HG02763 (cell line): Measurements from ENCODE around the gene PLXNA3.
A peak's percentile ranks its signal among the peaks of the same experiment; 100 is the strongest.

ENCODE experiments used
- ATAC-seq: cut with Tn5 transposase; IDR thresholded peaks from one replicate; pipeline ENCODE4 v1.9.1; 2021; ENCODE audit warnings: mild to moderate bottlenecking, moderate library complexity; ENCODE audit not compliant: unreplicated experiment

PLXNA3 gene

DNA sequence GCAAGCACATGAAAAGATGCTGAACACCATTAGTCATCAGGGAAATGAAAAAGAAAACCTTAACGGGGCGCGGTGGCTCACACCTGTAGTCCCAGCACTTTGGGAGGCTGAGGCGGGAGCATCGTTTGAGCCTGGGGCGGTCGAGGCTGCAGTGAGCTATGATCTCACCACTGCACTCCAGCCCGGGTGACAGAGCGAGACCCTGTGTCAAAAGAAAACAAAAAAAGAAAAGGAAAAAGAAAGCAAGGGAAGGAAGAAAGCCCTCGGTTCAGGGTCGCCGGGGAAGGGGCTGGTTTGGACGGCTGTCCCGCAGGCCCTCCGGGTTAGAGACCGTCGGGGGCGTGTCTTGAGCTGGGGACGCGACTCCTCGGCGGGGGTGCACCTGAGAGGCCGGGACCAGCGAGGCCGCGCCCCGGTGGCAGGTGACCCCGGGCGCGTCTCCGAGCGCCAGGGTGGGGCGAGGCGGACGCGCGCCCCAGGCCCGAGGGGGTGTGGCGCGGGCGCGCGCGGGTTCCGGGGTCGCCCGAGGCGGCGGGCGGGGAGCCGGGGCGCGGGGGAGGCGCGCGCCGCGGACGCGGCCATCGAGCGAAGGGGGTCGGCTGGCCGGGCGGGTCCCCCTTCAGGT is 478 bp upstream of the PLXNA3 start:
- peak; percentile 43 for ATAC-seq

DNA sequence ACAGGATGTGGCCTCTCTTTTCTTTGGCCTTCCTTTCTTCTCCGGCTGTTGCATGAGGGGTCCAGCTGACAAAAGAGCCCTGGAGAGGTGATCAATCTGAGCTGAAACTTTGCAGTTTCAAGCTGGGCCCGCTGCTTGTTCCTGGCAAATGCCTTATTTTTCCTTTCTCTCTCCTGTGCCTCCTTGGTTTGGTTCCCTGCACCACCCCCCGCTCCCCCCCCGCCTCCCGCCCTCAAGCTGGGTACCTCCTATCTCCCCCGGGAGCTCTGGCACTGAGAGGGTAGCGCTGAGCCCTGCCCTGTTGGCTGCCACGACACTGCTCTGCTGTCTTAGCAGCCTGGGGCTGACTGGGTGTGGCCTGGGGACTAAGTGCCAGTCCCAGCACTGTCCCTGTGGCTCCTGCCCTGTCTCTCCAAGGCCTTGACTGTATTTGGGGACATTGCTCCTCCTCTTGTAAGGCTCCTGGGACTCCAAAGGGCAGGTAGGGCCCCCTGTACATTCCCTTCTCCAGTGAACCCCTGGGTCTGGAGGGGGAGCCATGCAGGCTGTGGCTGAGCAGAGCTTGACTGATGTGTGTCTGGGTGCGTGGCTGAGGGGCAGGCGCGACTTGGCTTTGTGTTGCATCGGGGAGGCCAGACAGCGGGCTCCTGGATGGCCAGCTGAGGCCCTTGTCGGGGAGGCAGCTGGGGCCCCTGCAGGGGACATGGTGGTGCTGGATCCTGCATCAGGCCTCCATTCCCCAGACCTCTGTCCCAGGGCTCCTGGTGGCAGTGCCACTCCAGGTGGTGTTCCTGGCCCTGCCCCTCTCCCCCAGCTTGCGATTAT is 1.1 kb downstream of the PLXNA3 start:
- ATAC-seq = no peak

DNA sequence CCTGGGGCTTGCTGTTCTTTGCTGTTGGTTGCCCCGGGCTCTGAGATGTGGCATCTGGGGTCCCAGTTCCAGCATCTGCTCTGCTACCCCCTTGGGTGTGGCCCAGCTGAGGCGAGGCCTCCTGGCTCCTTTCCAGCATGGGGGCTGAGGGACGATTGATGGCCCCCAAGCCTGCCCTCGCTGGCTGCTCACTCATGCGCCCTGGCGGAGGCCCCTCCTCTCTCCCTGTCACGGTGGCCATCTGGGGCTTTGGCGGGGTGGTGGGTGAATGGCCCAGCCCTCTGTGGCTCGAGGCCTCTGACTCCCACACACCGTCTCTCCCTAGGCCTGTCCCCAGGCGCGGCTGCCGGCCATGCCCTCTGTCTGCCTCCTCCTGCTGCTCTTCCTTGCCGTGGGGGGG is 1.8 kb downstream of the PLXNA3 start:
- no peak for ATAC-seq

DNA sequence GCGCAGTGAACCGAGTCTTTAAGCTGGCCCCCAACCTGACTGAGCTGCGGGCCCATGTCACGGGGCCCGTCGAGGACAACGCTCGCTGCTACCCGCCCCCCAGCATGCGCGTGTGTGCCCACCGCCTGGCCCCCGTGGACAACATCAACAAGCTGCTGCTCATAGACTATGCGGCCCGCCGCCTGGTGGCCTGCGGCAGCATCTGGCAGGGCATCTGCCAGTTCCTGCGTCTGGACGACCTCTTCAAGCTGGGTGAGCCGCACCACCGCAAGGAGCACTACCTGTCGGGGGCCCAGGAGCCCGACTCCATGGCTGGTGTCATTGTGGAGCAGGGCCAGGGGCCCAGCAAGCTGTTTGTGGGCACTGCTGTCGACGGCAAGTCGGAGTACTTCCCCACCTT is 2.2 kb downstream of the PLXNA3 start:
- ATAC-seq = no peak

DNA sequence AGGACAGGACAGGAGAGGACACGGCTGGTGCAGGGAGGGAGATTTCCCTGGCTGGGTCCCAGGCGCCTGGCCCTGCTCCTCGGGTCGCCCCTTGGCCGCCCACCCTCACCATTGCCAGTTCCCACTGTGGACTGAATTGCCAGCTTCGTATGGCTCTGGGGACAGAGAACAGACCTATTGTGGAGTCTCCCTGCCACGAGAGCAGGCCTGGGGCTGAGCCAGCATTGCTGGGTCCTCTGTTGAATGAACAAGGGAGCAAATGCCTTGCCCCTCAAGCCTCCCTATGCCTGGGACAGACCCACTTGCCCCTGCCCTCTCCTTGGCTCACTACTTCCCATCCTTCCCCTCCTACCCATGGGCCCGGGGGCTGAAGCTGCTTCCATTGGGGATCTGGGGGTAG is 4.3 kb downstream of the PLXNA3 start:
- ATAC-seq = no peak

DNA sequence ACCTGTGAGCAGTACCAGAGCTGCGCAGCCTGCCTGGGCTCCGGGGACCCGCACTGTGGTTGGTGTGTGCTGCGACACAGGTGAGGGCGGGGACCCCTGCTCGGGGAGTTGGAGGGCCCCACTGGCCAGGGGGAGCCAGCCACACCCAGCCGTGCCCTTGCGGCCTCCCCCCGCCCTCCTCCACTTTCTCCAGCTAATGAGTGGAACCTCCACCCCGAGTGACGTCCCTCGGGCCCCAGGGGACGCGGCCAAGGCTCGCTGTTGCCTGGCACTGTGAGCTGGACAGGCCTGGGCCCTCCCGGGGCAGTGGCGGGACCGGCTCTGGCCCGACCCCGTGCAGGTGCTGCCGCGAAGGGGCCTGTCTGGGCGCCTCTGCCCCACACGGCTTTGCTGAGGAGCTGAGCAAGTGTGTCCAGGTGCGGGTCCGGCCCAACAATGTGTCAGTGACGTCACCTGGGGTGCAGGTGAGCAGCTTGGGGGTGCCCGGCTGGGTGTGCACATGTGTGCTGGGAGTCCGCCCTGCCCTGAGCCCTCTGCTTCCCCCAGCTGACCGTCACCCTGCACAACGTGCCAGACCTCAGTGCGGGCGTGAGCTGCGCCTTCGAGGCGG is 5.6 kb downstream of the PLXNA3 start:
- ATAC-seq = no peak

DNA sequence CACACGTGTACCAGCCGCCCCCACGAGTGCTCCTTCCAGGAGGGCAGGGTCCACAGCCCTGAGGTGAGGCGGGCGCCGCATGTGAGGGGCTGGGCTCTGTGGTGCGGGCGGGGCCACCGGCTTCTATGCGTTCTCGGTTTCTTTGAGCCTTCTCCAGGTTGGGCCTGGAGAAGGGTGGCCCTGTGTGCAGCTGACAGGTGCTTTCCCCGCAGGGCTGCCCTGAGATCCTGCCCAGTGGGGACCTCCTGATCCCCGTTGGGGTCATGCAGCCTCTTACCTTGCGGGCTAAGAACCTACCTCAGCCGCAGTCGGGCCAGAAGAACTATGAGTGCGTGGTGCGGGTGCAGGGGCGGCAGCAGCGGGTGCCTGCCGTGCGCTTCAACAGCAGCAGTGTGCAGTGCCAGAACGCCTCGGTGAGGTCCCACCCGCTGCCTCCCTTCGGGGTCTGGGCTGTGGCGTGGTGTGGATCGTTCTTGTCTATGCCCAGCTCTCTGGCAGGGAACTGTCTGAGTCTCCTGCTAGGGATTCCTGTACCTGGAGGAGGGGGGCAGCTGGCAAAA is 6.8 kb downstream of the PLXNA3 start:
- ATAC-seq = no peak

DNA sequence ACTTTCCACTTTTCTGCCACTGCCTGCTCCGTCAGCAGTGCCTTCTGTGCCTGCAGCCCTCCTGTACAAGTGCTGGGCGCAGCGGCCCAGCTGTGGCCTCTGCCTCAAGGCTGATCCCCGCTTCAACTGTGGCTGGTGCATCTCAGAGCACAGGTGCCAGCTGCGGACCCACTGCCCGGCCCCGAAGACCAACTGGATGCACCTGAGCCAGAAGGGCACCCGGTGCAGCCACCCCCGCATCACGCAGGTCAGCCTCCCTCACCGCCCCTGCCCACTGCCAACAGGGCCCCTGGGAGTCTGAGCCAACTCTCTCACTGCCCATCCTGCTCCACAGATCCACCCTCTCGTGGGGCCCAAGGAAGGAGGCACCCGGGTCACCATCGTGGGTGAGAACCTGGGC is 7.5 kb downstream of the PLXNA3 start:
- no peak for ATAC-seq

DNA sequence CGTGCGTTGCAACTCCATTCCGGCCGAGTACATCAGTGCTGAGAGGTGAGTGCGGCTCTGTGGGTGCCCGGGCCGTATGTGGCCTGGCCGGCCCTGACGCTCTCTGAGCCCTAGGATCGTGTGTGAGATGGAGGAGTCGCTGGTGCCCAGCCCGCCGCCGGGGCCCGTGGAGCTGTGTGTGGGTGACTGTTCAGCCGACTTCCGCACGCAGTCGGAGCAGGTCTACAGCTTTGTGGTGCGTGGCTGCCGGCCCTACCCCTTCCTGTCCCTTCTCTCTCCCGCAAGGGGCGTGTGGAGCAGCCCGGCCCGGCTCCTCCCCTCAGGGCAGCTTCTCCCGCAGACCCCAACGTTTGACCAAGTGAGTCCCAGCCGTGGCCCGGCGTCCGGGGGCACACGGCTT is 8.0 kb downstream of the PLXNA3 start:
- ATAC-seq = no peak

DNA sequence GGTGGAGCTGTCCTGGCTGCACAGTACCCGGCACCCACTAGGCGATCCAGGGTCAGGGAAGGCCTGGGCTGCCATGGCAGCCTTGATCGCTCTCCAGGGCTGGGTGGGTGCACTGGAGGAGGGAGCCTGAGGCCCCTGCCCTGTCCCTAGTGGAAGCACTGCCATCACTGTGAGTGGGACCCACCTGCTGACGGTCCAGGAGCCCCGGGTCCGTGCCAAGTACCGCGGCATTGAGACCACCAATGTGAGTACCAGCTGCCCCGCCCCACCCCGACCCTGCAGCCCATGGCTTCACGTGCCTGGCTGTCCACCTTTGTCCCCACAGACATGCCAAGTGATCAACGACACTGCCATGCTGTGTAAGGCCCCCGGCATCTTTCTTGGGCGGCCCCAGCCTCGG is 8.8 kb downstream of the PLXNA3 start:
- no peak for ATAC-seq

DNA sequence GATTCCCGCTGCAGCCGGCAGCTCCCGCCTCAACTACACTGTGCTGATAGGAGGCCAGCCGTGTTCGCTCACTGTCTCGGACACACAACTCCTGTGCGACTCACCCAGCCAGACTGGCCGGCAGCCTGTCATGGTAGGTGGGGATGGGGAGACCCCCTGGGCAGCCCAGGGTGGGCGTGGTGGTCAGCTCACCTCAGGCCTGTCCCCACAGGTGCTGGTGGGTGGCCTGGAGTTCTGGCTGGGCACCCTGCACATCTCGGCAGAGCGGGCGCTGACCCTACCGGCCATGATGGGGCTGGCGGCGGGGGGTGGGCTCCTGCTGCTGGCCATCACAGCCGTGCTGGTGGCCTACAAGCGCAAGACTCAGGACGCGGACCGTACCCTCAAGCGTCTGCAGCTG is 9.5 kb downstream of the PLXNA3 start:
- no peak for ATAC-seq

DNA sequence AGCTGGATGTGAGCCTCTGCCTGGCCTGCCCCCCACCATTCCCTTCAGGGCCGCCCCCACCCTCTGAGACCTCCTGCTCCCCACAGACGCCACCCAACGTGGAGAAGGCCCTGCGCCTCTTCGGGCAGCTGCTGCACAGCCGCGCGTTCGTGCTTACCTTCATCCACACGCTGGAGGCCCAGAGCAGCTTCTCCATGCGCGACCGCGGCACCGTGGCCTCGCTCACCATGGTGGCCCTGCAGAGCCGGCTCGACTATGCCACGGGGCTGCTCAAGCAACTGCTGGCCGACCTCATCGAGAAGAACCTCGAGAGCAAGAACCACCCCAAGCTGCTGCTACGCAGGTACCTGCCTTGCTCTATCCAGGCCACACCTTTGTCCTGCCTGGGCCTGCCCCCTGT is 10.1 kb downstream of the PLXNA3 start:
- ATAC-seq = no peak

DNA sequence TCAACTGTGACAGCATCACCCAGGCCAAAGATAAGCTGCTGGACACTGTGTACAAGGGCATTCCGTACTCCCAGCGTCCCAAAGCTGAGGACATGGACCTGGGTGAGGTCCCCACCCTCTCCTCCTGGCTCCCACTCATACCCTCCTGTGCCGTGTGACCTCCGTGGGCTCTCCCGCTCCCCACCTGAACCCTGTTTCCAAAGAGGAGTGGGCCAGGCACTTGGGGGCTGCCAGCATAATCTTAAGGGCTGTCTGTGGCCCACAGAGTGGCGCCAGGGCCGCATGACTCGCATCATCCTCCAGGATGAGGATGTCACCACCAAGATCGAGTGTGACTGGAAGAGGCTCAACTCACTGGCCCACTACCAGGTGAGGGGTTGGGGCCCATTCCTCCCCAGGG is 11.0 kb downstream of the PLXNA3 start:
- ATAC-seq = no peak

DNA sequence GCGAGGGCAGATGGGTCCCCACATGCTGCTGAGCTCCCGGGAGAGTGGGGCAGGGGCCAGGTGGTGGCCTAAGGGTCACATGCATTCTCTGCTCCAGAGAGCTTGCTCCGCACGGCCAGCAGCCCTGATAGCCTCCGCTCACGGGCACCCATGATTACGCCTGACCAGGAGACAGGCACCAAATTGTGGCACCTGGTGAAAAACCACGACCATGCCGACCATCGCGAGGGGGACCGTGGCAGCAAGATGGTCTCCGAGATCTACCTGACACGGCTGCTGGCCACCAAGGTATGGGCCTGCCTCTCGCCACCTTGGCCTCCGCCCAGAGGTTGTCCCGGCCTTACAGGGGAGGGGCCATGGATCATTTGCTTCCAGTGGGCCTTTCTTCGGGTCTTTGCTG is 11.8 kb downstream of the PLXNA3 start:
- no peak for ATAC-seq

DNA sequence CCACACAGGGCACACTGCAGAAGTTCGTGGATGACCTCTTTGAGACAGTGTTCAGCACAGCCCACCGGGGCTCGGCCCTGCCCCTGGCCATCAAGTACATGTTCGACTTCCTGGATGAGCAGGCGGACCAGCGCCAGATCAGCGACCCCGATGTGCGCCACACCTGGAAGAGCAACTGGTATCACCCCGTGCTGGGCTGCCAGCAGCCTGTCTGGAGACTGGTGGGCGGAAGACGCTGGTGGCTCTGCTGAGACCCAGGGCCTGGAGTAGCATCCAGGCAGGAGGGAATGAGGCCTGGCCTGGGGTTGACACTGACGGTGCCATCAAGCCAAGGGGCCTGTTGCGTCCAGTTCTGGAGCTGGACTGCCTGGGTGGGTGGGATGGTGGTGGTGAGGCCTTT is 12.4 kb downstream of the PLXNA3 start:
- no peak for ATAC-seq

DNA sequence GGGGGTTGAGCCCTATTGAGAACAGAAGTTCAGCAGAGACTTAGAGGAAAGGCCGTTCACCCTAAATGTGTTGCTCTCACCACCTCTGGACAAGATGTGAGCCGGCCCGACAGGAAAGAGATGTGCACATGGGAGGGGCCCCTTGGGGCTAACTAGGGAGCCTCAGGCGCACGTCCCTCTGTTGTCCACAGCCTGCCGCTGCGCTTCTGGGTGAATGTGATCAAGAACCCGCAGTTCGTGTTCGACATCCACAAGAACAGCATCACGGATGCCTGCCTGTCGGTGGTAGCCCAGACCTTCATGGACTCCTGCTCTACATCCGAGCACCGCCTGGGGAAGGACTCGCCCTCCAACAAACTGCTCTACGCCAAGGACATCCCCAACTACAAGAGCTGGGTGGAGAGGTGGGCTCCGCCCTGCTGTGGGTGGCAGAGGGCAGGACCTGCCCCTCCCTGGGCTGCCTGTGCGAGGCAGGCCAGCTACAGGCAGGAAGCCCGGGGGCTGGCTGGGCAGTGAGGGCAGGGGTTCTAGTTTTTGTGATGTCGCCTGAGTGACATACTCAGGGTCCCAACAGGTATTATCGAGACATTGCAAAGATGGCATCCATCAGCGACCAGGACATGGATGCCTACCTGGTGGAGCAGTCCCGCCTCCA is 13.0 kb downstream of the PLXNA3 start:
- ATAC-seq = no peak

DNA sequence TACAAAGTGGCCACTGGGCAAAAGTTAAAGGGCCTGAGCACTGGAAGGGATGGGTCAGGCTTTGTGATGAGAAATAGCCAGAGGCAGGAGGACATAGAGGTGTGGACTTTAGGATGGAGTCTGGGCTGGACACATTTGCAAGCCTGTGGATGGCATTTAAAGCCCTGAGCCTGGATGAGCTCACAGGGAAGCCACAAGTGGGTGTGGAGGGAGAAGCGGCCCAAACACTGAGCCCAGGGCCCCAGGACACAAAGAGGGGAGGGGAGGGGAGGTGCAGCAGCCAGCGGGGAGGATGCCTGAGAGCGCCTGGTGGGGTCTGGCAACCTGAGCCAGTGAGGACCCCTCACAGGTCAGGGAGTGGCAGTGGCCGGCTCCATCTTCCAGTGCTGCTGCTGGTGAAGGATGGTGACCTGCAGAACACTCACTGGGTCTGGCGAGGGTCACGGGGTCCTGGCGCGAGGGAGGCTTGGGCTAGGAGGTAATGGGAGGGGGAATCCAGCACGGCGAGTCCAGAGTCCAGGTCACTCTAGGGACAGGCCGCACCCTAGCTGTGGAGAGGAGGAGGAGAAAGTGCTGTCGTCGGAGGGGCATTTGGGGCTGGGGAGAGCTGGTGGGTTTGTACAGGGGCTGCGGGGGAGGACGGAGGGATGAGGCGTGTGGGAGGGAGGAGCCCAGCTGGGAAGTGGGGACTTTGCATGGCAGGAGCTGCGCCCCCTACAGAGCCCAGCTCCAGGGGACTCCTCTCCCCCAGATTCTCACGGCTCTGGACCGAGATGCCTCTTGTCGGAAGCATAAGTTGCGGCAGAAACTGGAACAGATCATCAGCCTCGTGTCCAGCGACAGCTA is 14.0 kb downstream of the PLXNA3 start:
- no peak for ATAC-seq

DNA sequence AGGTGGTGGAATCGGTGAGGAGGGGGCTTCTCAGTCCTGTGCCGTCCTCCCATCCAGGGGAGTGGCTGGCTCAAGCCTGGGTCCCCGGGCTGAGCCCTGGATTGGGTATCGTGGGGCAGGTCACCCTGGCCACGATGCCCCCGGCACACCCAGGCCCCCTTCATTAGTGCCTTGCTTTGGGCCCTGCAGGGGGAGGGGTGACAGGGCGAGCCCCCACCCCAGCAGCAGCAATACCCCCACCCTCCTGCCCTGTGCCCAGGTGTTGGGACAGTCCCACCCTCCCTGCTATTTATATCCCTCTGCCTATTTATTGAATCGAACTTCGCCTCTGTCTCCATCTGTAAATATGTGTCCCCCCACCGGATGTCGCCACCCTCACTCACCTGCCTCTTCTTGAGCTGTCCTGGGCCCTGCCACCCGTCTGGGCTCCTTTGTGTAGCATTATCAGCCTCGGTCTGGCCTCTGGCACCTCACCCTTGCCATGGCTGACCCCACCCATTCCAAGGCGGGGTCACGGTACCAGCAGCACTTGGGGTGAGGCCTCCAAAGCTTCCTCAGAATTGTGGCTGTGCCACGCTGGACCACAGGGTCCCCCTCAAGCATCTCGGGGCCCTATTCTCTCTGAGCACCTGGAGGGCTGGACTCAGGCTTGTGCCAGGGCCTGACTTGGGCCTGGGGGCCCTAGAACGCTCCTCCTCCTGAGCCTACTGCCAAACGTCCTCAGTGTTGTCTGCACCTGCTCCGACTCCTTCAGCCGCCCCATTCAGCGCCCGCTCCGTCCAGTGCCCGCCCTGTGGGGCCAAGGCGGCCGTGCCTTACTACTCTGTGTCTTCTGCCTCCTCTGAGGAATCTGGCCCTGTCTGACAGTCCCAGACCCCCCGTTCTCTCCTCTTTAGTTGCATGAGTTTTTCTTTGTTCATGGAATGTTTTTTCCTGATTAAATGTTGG is 14.9 kb downstream of the PLXNA3 start:
- no peak for ATAC-seq

DNA sequence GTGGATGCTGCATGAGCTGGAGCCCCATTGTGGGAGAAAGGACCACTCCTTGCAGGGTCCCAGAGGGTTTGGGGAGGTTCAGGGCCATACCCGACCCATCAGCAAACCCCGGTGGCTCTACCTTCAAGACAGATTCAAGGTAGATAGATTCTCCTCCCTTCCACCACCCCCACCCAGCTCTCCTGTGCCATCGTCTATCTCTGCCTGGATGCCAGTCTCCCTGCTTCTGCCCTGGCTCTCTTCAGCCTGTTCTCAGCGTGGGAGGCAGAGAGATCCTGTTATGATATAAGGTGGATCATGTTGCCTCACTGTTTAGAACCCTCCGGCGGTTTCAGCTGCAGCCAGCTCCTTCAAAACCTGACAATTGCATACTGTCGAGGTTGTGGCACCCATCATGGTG is 15.6 kb downstream of the PLXNA3 start:
- no peak for ATAC-seq
